Stimulated activated CD8-positive, alpha-beta memory T cell treated with anti-CD3 and anti-CD28 coated beads, Interleukin-15, amount 100 ng/mL, for 48 hours (primary cell): ENCODE data around the gene SDK2.

Experiments
- DNase-seq, 2 donors: peaks; one replicate each; pipeline ENCODE4 v3.0.0-alpha.2; 2020; ENCODE audit warnings: low read depth in 2 of 2

SDK2 gene, protein sequence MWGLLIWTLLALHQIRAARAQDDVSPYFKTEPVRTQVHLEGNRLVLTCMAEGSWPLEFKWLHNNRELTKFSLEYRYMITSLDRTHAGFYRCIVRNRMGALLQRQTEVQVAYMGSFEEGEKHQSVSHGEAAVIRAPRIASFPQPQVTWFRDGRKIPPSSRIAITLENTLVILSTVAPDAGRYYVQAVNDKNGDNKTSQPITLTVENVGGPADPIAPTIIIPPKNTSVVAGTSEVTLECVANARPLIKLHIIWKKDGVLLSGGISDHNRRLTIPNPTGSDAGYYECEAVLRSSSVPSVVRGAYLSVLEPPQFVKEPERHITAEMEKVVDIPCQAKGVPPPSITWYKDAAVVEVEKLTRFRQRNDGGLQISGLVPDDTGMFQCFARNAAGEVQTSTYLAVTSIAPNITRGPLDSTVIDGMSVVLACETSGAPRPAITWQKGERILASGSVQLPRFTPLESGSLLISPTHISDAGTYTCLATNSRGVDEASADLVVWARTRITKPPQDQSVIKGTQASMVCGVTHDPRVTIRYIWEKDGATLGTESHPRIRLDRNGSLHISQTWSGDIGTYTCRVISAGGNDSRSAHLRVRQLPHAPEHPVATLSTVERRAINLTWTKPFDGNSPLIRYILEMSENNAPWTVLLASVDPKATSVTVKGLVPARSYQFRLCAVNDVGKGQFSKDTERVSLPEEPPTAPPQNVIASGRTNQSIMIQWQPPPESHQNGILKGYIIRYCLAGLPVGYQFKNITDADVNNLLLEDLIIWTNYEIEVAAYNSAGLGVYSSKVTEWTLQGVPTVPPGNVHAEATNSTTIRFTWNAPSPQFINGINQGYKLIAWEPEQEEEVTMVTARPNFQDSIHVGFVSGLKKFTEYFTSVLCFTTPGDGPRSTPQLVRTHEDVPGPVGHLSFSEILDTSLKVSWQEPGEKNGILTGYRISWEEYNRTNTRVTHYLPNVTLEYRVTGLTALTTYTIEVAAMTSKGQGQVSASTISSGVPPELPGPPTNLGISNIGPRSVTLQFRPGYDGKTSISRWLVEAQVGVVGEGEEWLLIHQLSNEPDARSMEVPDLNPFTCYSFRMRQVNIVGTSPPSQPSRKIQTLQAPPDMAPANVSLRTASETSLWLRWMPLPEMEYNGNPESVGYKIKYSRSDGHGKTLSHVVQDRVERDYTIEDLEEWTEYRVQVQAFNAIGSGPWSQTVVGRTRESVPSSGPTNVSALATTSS (N-terminal part only)

DNA sequence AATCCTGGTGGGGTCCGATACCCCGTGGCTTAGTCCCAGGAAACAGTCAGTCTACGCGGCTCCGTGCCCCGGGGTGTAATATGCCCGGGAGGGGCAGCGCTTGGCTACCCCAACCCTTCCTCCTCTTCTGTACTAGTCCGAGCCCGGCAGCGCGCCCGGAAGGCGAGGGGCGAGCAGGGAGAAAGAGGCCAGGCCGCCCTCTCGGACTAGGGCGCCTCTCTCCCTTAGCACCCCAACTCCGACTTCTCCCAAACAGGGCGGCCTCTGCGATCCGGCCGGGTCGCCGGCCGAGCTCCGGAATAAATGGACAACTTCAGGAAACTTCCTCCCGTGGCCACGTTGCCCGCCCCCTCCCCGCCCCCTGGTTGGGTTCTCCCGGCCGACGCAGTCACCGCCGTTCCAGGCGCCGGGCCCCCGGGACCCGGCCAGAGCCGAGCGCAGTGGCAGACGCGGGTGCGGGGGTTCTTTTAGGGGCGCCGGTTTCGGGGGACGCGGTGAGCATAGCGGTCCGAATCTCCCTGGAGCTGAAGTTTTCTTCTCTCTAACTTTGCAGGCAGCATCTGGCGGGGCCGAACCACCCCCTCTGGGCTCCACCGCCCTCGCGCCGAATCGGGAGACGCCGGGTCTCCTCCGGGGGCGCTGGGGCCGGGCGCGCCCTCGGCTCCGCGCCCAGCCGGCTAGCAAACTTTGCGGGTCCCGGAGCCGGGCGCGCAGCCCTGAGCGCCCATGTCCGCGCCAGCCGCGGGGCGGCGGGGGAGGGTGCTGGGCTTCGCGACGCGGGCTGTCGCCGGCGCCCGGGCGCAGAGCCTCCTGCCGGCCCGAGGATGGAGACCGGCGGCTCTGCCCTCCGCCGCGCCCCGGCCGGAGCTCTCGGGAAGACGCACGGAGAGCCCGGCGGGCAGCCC, at the start of gene SDK2:
SDK2 (minus strand) TSS at position 301 of the 905 bp plus-strand sequence. CDS start 357 bp downstream, outside the sequence.
- DNase-seq = no peak

DNA sequence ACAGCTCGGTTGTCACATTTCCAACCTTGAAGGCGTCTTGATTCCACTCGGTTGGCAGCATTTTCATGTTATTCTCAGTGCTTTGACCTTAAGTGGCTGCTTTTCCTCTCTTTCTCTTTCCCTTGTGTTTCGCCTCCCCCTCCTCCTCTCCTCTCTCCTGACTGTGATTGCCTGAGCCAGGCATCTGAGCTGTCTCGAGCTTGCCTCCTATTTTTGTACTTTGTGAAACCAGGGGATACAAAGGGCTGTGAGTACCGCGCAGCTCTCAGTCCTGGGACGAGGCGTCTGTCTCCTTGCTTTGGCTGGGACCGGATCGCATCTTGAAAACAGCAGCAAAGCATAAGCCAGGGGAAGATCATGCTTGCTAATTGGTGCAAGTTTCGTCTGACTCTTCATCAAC, 48.8 kb upstream of the SDK2 start:
- DNase-seq = no peak

DNA sequence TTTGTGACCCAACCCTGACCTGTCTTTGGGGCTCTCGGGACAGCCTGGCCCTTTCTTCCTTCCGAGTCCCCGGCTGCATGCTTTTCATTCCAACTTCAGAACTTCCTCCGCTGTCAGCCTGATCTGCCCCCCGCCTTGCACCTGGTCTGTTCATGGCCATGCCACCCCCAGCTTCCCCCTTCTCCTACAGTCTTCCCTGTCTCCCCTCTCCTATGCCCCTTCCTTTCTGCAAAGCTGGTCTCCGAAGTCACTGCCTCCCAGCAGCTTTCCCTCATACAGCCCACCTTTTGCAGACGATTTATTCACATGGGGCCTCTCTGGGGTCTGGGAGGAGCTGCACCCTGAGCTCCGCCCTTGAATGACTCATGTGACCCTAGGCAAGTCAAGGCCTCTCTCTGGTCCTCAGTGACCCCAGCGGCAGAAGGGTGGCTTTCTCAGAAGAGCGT, 47.1 kb upstream of the SDK2 start:
- DNase-seq = no peak

DNA sequence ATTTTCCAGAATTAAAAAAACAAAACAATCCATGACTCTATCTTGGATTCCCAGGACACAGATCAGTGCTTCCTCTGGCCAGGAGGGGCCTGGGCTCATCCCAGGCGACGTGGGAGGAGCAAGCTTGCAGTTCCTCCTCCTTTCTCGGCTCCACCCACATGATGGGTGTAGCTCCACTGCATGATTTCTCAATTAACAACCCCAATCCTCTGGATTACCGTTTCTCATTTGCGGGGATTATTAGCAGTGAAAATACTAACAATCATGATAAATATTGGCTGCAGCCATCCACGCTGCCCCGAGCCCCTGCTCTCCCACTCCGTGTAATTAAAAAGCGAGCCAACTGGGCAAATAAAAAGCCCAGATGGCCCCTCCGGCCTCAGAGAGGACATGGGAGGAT, 46.4 kb upstream of the SDK2 start:
- no peak for DNase-seq

DNA sequence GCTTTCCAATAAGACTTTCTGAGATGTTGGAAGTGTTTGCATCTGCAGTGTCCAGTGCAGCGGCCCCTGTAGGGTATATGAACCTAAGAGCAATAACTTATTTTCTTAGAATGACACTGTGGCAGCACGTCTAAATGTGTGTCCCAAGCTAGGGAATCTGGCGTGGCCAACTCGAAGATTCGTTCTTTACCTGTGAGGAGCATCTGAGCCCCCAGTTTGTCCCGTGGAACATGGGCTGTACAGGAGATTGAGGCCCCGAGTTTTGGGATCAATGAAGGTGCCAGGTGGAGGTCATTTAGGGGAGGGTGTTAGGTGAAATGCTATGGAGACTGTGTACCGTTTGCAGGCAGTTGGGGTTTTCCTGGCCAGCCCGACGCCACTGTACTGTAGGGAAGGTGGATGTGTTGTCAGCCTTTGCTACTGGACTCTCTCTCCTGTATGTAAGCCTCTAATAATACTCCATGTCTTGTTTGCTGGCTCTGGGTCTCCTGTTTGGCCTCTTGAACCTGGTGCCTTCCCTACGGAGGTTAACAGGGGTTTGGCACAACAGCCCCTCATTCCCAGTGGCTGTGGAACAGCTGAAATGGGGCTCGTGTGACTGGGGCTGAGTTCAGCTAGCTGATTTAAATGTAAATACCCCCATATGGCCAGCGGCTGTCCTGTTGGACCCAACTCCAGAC, 45.5 kb upstream of the SDK2 start:
- DNase-seq = no peak

DNA sequence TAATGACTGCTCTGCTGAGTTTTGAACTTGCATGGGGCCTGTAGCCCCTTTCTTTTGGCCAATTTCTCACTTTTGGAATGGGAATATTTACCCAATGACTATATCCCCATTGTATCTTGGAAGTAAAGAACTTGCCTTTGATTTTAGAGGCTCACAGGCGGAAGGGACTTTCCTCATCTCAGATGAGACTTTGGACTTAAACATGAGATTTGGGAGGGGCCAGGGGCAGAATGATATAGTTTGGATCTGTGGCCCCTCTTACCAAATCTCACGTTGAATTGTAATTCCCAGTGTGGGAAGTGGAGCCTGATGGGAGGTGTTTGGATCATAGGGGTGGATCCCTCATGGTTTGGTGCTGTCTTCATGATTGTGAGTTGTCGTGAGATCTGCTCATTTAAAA, 42.7 kb upstream of the SDK2 start:
- no peak for DNase-seq

DNA sequence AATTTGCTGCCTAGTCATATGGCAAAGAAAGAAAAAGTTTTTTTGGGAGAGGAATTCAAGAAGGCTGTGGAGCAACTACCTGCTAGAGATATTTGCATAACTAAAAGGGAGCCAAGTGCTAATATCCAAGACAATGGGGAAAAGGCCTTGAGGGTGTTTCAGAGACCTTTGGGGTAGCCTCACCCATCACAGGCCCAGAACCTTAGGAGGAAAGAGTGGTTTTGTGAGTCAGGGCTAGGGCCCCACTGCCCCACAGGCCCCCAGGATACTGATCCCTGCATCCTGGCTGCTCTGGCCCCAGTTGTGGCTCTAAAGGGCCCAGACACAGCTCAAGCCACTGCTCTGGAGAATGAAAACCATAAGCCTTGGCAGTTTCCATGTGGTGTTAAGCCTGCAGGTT, 41.9 kb upstream of the SDK2 start:
- no peak for DNase-seq

DNA sequence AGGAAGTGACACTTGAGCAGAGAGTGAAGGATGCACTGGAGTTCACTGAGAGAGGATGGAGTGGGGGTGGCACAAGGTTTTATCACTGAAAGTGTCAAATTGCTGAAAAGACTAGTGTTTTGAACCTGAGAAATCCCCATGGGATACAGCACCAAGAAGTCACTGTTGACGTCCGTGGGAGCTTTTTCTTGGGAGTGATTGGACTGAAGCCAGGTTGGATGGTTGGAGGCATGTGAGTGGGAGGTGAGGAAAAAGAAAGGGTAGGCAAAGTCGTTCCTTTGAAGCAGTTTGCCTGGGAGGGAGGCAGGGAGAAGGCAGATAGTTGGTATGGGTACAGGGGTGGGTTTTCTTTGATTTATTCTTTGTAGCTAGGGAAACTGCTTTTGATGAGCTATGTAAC, 39.9 kb upstream of the SDK2 start:
- no peak for DNase-seq

DNA sequence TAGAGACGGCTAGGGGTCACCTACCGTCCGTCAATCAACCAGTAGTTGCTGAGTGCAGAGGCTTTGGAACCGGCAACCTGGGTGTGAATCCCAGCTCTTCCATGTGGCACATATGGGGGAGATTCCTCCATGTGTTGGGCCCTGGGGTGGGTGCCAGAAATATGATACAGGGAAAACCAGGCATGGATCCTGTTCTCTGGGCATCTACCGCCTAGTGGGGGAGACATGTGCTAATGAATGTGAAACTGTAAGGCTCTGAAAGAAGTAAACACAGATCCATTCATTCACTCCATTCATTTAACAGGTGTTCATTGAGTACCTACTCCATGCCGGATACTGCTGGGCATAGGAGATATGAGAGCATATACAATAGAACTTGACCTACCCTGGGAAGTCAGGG, 39.5 kb upstream of the SDK2 start:
- DNase-seq = no peak

DNA sequence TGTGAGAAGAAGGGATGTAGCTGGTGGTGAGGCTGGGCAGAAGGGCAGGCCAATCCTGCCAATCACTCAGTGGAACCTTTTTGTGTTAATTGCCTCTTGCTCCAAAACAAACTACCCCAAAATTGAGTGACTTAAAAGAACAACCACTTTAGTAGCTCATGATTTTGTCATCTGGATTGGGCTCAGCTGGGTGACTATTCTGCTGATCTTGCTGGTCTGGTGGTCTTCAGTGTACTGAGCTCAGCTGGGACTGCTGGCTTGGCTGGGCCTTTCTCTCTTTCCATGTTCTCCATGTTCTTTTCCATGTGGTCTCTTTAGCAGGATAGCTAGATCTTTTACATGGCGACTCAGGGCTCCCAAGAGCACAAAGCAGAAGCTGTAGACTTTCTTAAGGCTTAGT, 37.7 kb upstream of the SDK2 start:
- DNase-seq = no peak

DNA sequence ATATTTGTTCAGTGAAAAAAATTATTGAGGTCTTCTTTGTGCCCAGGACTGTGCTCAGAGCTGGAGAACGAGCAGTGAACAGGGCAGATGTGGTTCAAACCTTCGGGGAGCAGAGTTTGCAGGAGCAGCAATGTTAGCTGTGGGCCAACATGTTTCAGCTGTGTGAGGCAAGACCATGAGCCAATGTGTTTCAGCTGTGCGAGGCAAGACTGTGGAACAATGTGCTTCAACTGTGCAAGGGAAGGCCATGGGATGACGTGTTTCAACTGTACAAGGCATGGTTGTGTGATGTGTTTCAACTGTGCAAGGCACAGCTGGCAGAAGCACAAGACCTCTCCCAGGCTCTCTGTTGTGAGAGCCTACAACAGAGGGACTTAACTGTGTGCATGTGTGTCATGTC, 35.2 kb upstream of the SDK2 start:
- DNase-seq = no peak

DNA sequence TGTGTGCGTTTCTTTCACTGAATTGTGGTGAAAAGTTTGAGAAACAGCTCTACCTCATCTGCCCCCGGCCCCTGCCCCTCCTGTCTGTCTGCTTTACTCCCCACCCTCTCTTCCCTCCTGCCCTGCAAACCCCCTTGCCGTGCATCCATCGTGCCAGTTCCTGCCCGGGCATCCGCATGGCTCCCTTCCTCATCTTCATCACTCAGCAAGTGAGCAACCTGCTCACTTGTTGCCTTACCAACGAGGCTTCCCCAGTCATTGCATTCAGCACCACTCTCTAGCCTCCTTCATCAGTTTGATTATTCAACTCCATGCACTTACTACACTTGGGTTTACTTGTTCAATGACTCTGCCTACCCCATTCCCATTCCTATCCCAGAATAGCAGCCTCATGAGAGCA, 34.8 kb upstream of the SDK2 start:
- no peak for DNase-seq

DNA sequence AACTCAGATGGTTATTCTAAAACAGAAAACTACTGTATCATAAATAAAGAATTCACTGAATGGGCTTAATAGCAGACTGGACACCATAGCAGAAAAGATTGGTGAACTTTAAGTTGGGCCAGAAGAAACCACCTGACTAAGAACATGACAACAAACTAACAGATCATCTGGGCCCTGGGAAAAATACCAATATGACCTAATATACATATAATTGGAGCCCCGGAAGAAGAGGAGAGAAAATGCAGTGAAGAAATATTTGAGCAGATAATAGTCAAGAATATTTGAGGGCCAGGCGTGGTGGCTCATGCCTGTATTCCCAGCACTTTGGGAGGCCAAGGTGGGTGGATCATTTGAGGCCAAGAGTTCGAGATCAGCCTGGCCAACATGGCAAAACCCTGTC, 25.5 kb upstream of the SDK2 start:
- DNase-seq = no peak

DNA sequence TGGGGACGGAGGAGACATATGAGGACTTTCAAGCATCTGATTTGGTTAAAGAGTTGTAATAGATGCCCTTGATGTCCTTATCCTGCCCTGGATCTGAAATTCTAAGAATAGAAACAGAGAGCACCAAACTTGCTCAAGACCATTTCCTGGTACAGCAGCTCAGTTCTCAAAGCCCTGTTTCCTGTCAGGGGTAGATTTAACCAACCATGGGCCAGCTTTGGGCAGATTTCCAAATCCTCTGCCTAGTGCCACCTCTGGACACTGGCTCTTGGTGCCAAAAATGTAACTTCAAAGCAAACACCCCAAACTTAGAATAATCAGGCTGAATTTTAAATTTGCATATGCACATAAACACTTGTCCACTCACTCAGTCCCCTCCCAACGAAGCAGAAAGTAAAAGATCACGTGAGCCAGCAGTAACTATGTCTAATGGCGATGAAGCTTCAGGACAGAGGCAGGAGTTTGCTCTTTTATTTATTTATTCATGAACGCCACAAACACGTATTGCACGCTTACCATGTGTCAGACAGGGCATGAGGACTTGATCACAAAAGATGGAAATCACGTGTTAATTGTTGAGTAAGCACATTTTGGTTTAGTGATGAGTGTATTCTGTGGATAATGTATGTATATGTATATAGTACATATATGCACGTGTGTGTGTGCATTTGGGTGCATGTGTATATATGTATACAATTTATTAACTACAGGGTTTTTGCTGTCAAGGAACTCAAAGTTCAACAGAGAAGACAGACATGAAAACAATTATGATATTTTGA, 23.1 kb upstream of the SDK2 start:
- no peak for DNase-seq

DNA sequence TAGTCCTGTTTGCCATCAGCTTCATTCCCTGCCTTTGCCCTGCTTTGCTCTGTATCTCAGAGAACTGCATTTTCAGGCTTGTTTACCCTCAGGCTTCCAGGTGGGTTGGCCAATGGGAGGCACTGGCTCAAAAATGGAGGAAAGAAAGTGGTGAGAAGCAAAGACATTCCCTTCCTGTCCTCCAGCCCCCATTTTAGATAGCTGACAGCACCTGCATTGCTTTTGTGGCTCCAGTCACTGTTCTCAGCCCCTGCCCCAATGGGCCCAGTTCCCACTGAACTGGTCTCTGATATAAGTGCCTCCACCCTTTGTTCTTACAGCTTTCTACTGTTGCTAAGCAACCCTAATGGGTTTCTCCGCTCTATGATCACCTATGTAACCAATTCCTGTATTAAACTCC, 19.4 kb upstream of the SDK2 start:
- no peak for DNase-seq

DNA sequence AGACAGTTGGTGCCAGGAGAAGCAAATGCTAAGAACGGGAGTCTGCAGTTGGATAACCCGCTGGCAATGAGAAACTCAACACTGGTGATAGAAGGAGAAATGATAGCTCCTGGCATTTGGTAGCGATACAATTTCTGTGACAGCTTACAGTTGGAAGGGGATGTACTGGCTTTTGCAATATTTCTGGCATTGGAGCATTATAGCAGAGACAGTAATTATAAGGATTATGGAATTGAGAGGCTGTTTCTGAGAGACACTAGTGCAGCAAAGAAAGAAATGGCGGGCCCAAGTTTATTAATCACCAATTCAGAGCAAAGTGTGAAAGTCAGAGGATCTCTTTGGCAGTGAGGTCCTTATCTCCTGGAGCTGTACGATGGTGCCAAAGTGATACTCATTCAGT, 16.1 kb upstream of the SDK2 start:
- no peak for DNase-seq

DNA sequence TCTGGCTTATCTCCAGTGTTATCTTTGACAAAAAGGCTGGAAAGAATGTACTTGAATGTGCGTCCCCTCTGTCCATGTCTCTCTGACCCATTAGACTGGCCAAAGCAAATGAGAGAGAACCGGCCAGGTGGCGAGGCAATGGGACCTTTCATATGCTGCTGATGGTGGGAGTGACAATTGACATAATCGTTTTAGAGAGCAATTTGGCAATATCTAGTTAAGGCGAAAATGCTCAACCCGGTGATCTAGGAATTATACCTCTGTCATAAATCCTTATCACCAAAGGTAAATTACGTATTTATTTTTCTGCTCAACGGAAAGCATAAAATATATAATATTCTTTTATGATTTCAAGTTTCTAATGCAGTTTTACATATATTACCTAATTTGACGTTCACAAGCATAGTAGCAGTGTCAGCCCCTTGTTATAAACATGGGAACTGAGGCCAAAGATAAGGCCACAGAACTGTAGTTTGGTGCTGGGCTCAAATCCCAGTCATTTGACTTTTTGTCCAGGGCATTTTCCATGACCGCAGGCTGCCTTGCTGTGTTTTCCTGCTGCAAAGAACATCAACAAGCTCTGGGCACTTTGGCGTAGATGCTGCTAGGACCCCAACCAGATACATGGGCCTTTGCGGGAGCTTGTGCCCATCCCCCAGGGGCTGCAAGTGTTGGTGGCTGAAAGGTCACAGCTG, 14.7 kb upstream of the SDK2 start:
- DNase-seq = no peak

DNA sequence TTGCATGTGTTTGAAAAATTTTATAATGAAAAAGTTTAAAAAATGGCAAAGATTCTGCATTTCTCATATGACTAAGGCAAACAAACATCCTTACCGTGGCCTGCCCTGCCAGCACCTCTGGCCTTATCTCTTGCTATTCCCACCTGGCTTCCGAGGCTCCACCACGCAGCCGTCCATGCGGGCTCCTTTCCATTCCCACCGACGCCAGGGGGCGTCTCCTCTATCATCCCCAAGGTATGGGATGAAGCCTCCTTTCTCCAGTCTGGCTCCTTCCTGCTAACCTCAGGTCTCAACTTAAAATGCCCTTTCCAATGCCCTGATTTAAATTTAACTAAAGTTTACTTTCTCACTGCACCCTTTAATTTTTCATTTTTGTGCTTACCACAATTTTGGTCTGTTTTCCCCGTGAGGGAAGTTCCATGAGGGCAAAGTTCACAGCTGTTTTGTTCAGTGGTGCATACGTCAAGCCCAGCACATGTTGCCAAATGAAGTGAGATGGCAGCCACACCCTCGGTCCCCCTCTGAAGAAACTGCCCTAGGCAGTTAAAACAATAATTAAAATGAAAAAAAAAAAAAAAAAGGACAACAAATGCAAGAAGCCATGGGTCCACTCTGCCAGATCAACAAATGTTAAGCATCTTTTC, 13.3 kb upstream of the SDK2 start:
- no peak for DNase-seq

DNA sequence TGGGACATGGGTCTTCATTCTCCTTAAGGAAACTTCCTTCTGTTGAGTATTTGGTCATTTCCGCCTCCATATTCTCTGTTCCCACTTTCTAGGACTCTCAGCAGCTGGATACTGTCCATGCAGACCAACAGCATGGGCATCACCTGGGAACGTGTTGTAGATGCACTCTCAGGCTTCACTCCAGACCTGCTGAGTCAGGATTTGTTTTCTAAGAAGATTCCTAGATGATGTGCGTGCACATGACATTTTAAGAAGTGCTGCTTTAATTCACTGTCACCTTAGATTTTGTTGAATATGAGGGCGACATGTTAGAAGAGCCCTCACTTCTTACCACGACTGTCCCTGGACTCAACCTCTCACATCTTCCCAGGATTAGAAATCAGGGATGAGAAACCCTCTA, 10.0 kb upstream of the SDK2 start:
- no peak for DNase-seq
